ENCODE results near the gene G3BP1. TPM values are rescaled to one million over a fixed set of nuclear protein-coding genes. Genes with fewer than 3 reads are reported as not detected.
"Not testable (repeated sequence)": the region's sequence is repeated elsewhere in the genome, so short reads cannot be mapped to it uniquely, and the experiment has no call there.

The G3BP1 gene
- total RNA-seq, 1 experiment from 2014 or later, result 129 TPM

- DNase-seq (ENCODE audit: low spot score), result no peak
Measured at GRCh38 chr5:151755383-151755782, 16.4 kb upstream of the G3BP1 start.

- DNase-seq (ENCODE audit: low spot score), result no peak
Measured at GRCh38 chr5:151757233-151758140, 14.3 kb upstream of the G3BP1 start.

- DNase-seq (ENCODE audit: low spot score), result no peak
Measured at GRCh38 chr5:151758141-151758429, 13.7 kb upstream of the G3BP1 start.

- DNase-seq (ENCODE audit: low spot score), result peak; percentile 76
Measured at GRCh38 chr5:151758430-151759241, 13.1 kb upstream of the G3BP1 start, which contains the start of gene ATOX1. ATOX1 (minus strand) TSS chr5:151758631; CDS start chr5:151758551, 80 bp downstream.

GRCh38 chr5:151764801-151765200 lies 7.0 kb upstream of the G3BP1 start:
- no peak for DNase-seq (ENCODE audit: low spot score)

- no peak for DNase-seq (ENCODE audit: low spot score)
Measured at GRCh38 chr5:151766975-151767374, 4.8 kb upstream of the G3BP1 start.

GRCh38 chr5:151770383-151771258 lies 1.1 kb upstream of the G3BP1 start:
- no peak for DNase-seq (ENCODE audit: low spot score)

- DNase-seq (ENCODE audit: low spot score), result peak; percentile 17
Measured at GRCh38 chr5:151772029-151772845, 483 bp downstream of the G3BP1 start.

- DNase-seq (ENCODE audit: low spot score), result no peak
Measured at GRCh38 chr5:151772846-151773561, 1.2 kb downstream of the G3BP1 start.

- no peak for DNase-seq (ENCODE audit: low spot score)
Measured at GRCh38 chr5:151773951-151774350, 2.2 kb downstream of the G3BP1 start.

GRCh38 chr5:151775025-151775606 lies 3.4 kb downstream of the G3BP1 start:
- DNase-seq (ENCODE audit: low spot score), result no peak

GRCh38 chr5:151779531-151780125 lies 7.9 kb downstream of the G3BP1 start:
- no peak for DNase-seq (ENCODE audit: low spot score)

- DNase-seq (ENCODE audit: low spot score), result no peak
Measured at GRCh38 chr5:151780348-151780747, 8.6 kb downstream of the G3BP1 start.

- no peak for DNase-seq (ENCODE audit: low spot score)
Measured at GRCh38 chr5:151781201-151781600, 9.4 kb downstream of the G3BP1 start.

- DNase-seq (ENCODE audit: low spot score), result not testable (repeated sequence)
Measured at GRCh38 chr5:151783664-151784063, 11.9 kb downstream of the G3BP1 start.

GRCh38 chr5:151784141-151784540 lies 12.4 kb downstream of the G3BP1 start:
- no peak for DNase-seq (ENCODE audit: low spot score)

- DNase-seq (ENCODE audit: low spot score), result no peak
Measured at GRCh38 chr5:151786468-151786867, 14.7 kb downstream of the G3BP1 start.

GRCh38 chr5:151787817-151788216 lies 16.1 kb downstream of the G3BP1 start:
- no peak for DNase-seq (ENCODE audit: low spot score)

- DNase-seq (ENCODE audit: low spot score), result no peak
Measured at GRCh38 chr5:151793358-151793757, 21.6 kb downstream of the G3BP1 start.

Data from H4 (cell line).